ENCODE results near the gene LYPD3. TPM values are rescaled to one million over a fixed set of nuclear protein-coding genes. Genes with fewer than 3 reads are reported as not detected.

The LYPD3 gene
- total and polyA plus RNA-seq, 2 experiments from 2014 or later: 3.3 to 4.6 TPM

GRCh38 chr19:43429395-43429794 lies 36.0 kb downstream of the LYPD3 start (continued):
- TF ChIP-seq REST (IDR thresholded peaks at IDR 0.05; ENCODE audit: unreplicated experiment) (no peak), JUNB (IDR thresholded peaks at IDR 0.05; ENCODE audit: unreplicated experiment) (no peak), STAT1 (IDR thresholded peaks at IDR 0.05; ENCODE audit: unreplicated experiment) (no peak), EZH2phosphoT487 (IDR thresholded peaks at IDR 0.05; ENCODE audit: unreplicated experiment) (no peak), NANOG (IDR thresholded peaks at IDR 0.05; ENCODE audit: borderline replicate concordance) (no peak), ETS1 (IDR thresholded peaks at IDR 0.05) (no peak), CREB1 (CRISPR knock-in tag; IDR thresholded peaks at IDR 0.05; ENCODE audit: low read depth) (no peak), EZH2 (IDR thresholded peaks at IDR 0.05; ENCODE audit: low read depth, unreplicated experiment) (no peak)

GRCh38 chr19:43425567-43426392 lies 39.6 kb downstream of the LYPD3 start:
- H3K4me3 Mint-ChIP-seq: no peak overlapping the region
- Histone ChIP-seq H3K4me2 (no peak overlapping the region), H3K27me3 (ENCODE audit: insufficient read depth) (no peaks in the 10 kb centered on the region), H3K4me1 (ENCODE audit: insufficient read depth) (peaks cover 10% of the 10 kb centered on the region), H3K9me2 (ENCODE audit: insufficient read depth) (no peaks in the 10 kb centered on the region), H2AFZ (0 out of 2 replicates have a peak overlapping the region, but pooled peaks have one; percentile 11), H4K20me1 (replicated peaks; ENCODE audit: insufficient read depth) (no peaks in the 10 kb centered on the region), H3K4me3 (no peak overlapping the region), H3F3A (replicated peaks; ENCODE audit: low read depth) (no peaks in the 10 kb centered on the region), H3K79me2 (replicated peaks; ENCODE audit: insufficient read depth) (no peaks in the 10 kb centered on the region), H3K36me3 (ENCODE audit: insufficient read depth) (no peaks in the 10 kb centered on the region), H3K27ac (ENCODE audit: low read depth) (no peak overlapping the region)
- no peaks in the 10 kb centered on the region; the same call in 2 of the 3 replicates for H3K9me3 Mint-ChIP-seq
- H3K4me1 Mint-ChIP-seq: peaks cover 15% of the 10 kb centered on the region
- DNase-seq (ENCODE audit: low spot score) (peak; percentile 65), ATAC-seq (peak; percentile 71)
- no peak for TF ChIP-seq ZNF331 (CRISPR knock-in tag; IDR thresholded peaks at IDR 0.05; ENCODE audit: low read depth)
- TF ChIP-seq CTCF (conservative IDR thresholded peaks at IDR 0.05; ENCODE audit: low read depth in 2 of 2): peak; percentile 70 to 71
- no peak for TF ChIP-seq ZNF462 (CRISPR knock-in tag; IDR thresholded peaks at IDR 0.05)
- TF ChIP-seq POLR2AphosphoS5 (IDR thresholded peaks at IDR 0.05; ENCODE audit: low read depth): no peak
- H3K27me3 Mint-ChIP-seq (ENCODE audit: insufficient read depth, low read depth, poor library complexity): peaks cover 7% of the 10 kb centered on the region
- H3K36me3 Mint-ChIP-seq (ENCODE audit: low read depth): no peaks in the 10 kb centered on the region
- H3K27ac Mint-ChIP-seq: no peak overlapping the region
